ENCODE data around the gene POLR3F. TPM values are rescaled to one million over a fixed set of nuclear protein-coding genes. Genes with fewer than 3 reads are reported as not detected.
"Not testable (repeated sequence)": the region's sequence is repeated elsewhere in the genome, so short reads cannot be mapped to it uniquely, and the experiment has no call there.

The POLR3F gene
- total and polyA plus RNA-seq, 2 donors from 2014 or later, result 8.9 to 10.6 TPM

- Histone ChIP-seq H3K9me3 (ENCODE audit: control insufficient read depth in 2 of 3, insufficient read depth in 1 of 3, low read length in 3 of 3) (no peaks in the 10 kb centered on the region), H3K27me3 (ENCODE audit: control insufficient read depth, insufficient read depth, low read length) (no peaks in the 10 kb centered on the region), H3K9ac (ENCODE audit: low read length in 3 of 3) (peak overlapping the region in 1 of 3 donors; percentile 52), H3K4me1 (ENCODE audit: control insufficient read depth in 2 of 3, insufficient read depth in 2 of 3, low read depth in 1 of 3, low read length in 3 of 3) (peaks cover 0 to 4% (median 0%) of the 10 kb centered on the region in 3 donors), H3K36me3 (ENCODE audit: control insufficient read depth in 2 of 3, insufficient read depth in 3 of 3, low read length in 3 of 3) (peaks cover 0 to under 1% (median 0%) of the 10 kb centered on the region in 3 donors), H3K4me3 (ENCODE audit: low read length in 3 of 3) (peak overlapping the region in 1 of 3 donors; percentile 73), H3K27ac (ENCODE audit: low read depth in 2 of 2, low read length in 2 of 2) (no peak overlapping the region)
- no peak for TF ChIP-seq CTCF (IDR thresholded peaks at IDR 0.05; ENCODE audit: borderline replicate concordance, extremely low read depth, insufficient read depth)
- FAIRE-seq (no peak), DNase-seq (no peak)
- intact Hi-C loops (cut with DNase I), result no loop called here
Observed at GRCh38 chr20:18497603-18498002, 30.4 kb downstream of the POLR3F start.

- H3K36me3 ChIP-seq (ENCODE audit: control insufficient read depth in 2 of 3, insufficient read depth in 3 of 3, low read length in 3 of 3); FAIRE-seq; DNase-seq; intact Hi-C loops (cut with DNase I); H3K4me3 ChIP-seq (ENCODE audit: low read length in 3 of 3); H3K9ac ChIP-seq (ENCODE audit: low read length in 3 of 3); H3K27me3 ChIP-seq (ENCODE audit: control insufficient read depth, insufficient read depth, low read length); H3K4me1 ChIP-seq (ENCODE audit: control insufficient read depth in 2 of 3, insufficient read depth in 2 of 3, low read depth in 1 of 3, low read length in 3 of 3); H3K27ac ChIP-seq (ENCODE audit: low read depth in 2 of 2, low read length in 2 of 2); H3K9me3 ChIP-seq (ENCODE audit: control insufficient read depth in 2 of 3, insufficient read depth in 1 of 3, low read length in 3 of 3): not testable (repeated sequence)
Observed at GRCh38 chr20:18501672-18502071, 34.5 kb downstream of the POLR3F start.

GRCh38 chr20:18504479-18505060 lies 37.4 kb downstream of the POLR3F start:
- H3K27me3 ChIP-seq (ENCODE audit: control insufficient read depth, insufficient read depth, low read length), result no peaks in the 10 kb centered on the region
- H3K4me1 ChIP-seq (ENCODE audit: control insufficient read depth in 2 of 3, insufficient read depth in 2 of 3, low read depth in 1 of 3, low read length in 3 of 3), result peaks cover 0 to 7% (median 0%) of the 10 kb centered on the region in 3 donors
- intact Hi-C loops (cut with DNase I), result no loop called here
- peak overlapping the region in 1 of 3 donors; percentile 48 for H3K4me3 ChIP-seq (ENCODE audit: low read length in 3 of 3)
- no peak for TF ChIP-seq CTCF (IDR thresholded peaks at IDR 0.05; ENCODE audit: borderline replicate concordance, extremely low read depth, insufficient read depth)
- peak in 3 of 5 donors; percentile 12 to 78 (median 35) for DNase-seq
- no peaks in the 10 kb centered on the region for H3K9me3 ChIP-seq (ENCODE audit: control insufficient read depth in 2 of 3, insufficient read depth in 1 of 3, low read length in 3 of 3)
- no peak for FAIRE-seq
- no peak overlapping the region for H3K27ac ChIP-seq (ENCODE audit: low read depth in 2 of 2, low read length in 2 of 2)
- no peaks in the 10 kb centered on the region for H3K36me3 ChIP-seq (ENCODE audit: control insufficient read depth in 2 of 3, insufficient read depth in 3 of 3, low read length in 3 of 3)
- no peak overlapping the region for H3K9ac ChIP-seq (ENCODE audit: low read length in 3 of 3)

- H3K27ac ChIP-seq (ENCODE audit: low read depth in 2 of 2, low read length in 2 of 2), result peak overlapping the region; percentile 98 to 100
- DNase-seq (peak in 2 of 5 donors; percentile 15 to 40), FAIRE-seq (no peak)
- H3K36me3 ChIP-seq (ENCODE audit: control insufficient read depth in 2 of 3, insufficient read depth in 3 of 3, low read length in 3 of 3), result peaks cover 0 to 3% (median 0%) of the 10 kb centered on the region in 3 donors
- H3K4me3 ChIP-seq (ENCODE audit: low read length in 3 of 3), result peak overlapping the region; percentile 92 to 98 (median 98)
- no peaks in the 10 kb centered on the region for H3K9me3 ChIP-seq (ENCODE audit: control insufficient read depth in 2 of 3, insufficient read depth in 1 of 3, low read length in 3 of 3)
- no peak for TF ChIP-seq CTCF (IDR thresholded peaks at IDR 0.05; ENCODE audit: borderline replicate concordance, extremely low read depth, insufficient read depth)
- peaks cover 0 to 7% (median 0%) of the 10 kb centered on the region in 3 donors for H3K4me1 ChIP-seq (ENCODE audit: control insufficient read depth in 2 of 3, insufficient read depth in 2 of 3, low read depth in 1 of 3, low read length in 3 of 3)
- peak overlapping the region; percentile 84 to 89 (median 87) for H3K9ac ChIP-seq (ENCODE audit: low read length in 3 of 3)
- intact Hi-C loops (cut with DNase I), result no loop called here
- no peaks in the 10 kb centered on the region for H3K27me3 ChIP-seq (ENCODE audit: control insufficient read depth, insufficient read depth, low read length)
Observed at GRCh38 chr20:18506744-18507143, 39.6 kb downstream of the POLR3F start.
